Measurements from ENCODE around the gene NEK8.
"Not testable (repeated sequence)": the region's sequence is repeated elsewhere in the genome, so short reads cannot be mapped to it uniquely, and the experiment has no call there.

The NEK8 gene

DNA sequence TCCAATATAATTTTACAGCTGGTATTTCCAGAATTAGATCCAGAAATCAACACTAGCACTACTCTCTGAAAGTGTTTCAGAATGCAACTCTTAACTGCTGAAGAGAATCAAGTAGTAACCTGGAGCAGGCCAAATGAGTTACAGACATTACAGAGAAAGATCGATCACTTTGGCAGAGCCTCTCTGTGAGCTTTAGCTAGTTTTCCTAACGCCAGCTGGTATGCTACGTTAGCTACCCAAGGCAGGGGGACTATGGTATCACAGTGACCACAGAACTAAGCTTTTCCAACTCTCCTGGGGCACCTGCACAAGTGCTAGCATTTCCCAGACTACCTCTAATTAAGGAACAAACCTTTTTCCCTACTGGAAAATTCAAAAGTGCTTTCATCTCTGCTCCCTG, 45.6 kb downstream of the NEK8 start:
- no peaks in the 10 kb centered on the region for H3K9me3 ChIP-seq (ENCODE audit: insufficient read depth, low read depth, low read length)
- no peak overlapping the region for H3K27ac ChIP-seq (ENCODE audit: low read length)
- no peaks in the 10 kb centered on the region for H3K27me3 ChIP-seq (ENCODE audit: insufficient read depth, low read length)
- no peak overlapping the region for H3K9ac ChIP-seq (ENCODE audit: low read depth, low read length)
- H3K4me3 ChIP-seq (ENCODE audit: low read length), result no peak overlapping the region
- H3K36me3 ChIP-seq (ENCODE audit: insufficient read depth, low read depth, low read length), result peaks cover 5% of the 10 kb centered on the region
- no peaks in the 10 kb centered on the region for H3K4me1 ChIP-seq (ENCODE audit: insufficient read depth, low read length)

DNA sequence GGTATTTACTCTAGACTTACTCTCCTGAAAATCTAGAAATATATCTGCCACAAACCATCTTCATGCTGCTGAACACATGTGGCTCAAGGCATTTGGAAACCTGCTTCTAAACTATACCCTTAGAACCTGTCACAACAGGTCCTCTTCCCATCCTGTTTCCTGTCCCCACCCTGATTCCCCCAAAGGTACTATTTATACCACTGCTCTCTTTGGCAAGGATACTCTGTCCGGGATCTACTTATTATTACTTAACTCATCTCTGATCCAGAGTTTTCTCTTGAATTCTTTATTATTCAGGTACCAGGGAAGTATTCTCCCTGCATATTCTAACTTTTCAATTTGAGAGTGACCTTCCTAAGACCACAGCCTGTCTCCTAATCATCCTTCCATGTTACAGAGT, 48.6 kb downstream of the NEK8 start:
- H3K27ac ChIP-seq (ENCODE audit: low read length), result no peak overlapping the region
- no peaks in the 10 kb centered on the region for H3K27me3 ChIP-seq (ENCODE audit: insufficient read depth, low read length)

DNA sequence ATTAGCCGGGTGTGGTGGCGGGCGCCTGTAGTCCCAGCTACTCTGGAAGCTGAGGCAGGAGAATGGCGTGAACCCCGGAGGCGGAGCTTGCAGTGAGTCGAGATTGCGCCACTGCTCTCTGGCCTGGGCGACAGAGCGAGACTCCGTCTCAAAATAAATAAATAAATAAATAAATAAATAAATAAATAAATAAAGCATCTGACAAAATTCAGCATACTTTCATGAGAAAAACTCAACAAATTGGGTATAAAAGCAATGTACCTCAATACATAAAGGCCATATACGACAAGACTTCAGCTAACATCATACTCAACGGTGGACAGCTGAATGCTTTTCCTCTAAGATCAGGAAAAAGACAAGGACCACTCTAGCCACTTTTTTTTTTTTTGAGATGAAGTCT, 51.0 kb downstream of the NEK8 start:
- H3K9ac ChIP-seq (ENCODE audit: low read depth, low read length); H3K27me3 ChIP-seq (ENCODE audit: insufficient read depth, low read length); H3K4me3 ChIP-seq (ENCODE audit: low read length); H3K9me3 ChIP-seq (ENCODE audit: insufficient read depth, low read depth, low read length); H3K27ac ChIP-seq (ENCODE audit: low read length); H3K4me1 ChIP-seq (ENCODE audit: insufficient read depth, low read length): not testable (repeated sequence)
- peaks cover 17% of the 10 kb centered on the region for H3K36me3 ChIP-seq (ENCODE audit: insufficient read depth, low read depth, low read length)

More for the DNA sequence above, 48.6 kb downstream of the NEK8 start:
- Histone ChIP-seq H3K4me1 (ENCODE audit: insufficient read depth, low read length) (no peaks in the 10 kb centered on the region), H3K9me3 (ENCODE audit: insufficient read depth, low read depth, low read length) (no peaks in the 10 kb centered on the region), H3K4me3 (ENCODE audit: low read length) (no peak overlapping the region), H3K36me3 (ENCODE audit: insufficient read depth, low read depth, low read length) (peaks cover 17% of the 10 kb centered on the region), H3K9ac (ENCODE audit: low read depth, low read length) (no peak overlapping the region)

DNA sequence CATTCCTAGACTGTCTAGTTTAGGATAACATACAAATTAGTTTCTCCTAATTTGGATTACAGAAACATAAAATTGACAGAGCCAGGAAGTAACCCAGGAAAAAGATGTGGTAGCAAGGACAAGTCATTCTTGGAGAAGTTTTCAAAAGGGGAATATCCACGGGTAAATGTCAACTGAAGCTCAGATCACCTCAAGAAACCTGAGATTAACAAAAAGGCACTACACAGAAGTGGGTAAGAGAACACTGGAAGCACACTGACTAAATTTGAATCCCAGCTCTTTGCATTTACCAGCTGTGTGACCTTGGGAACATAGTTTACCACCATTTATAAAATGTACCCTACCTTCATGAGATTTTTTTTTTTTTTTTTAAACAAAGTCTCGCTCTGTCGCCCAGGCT, 54.6 kb downstream of the NEK8 start:
- H3K9me3 ChIP-seq (ENCODE audit: insufficient read depth, low read depth, low read length), result no peaks in the 10 kb centered on the region
- H3K4me3 ChIP-seq (ENCODE audit: low read length), result no peak overlapping the region
- H3K27me3 ChIP-seq (ENCODE audit: insufficient read depth, low read length), result no peaks in the 10 kb centered on the region
- no peaks in the 10 kb centered on the region for H3K4me1 ChIP-seq (ENCODE audit: insufficient read depth, low read length)
- no peak overlapping the region for H3K27ac ChIP-seq (ENCODE audit: low read length)
- H3K36me3 ChIP-seq (ENCODE audit: insufficient read depth, low read depth, low read length), result peaks cover 19% of the 10 kb centered on the region
- H3K9ac ChIP-seq (ENCODE audit: low read depth, low read length), result no peak overlapping the region

DNA sequence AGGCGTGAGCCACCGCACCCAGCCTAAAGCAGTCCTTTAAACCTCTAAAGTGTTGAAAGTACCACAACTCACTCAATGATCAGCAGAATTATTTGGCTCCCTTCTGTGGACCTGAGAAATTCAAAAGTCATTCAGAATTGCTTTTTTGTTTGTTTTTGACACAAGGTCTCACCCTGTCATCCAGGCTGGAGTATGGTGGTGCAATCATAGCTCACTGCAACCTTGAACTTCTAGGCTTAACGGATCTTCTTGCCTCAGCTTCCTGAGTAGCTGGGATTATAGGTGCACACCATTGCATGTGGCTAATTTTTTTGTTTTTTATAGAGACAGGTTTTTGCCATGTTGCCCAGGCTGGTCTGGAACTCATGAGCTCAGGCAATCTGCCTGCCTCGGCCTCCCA, 59.5 kb downstream of the NEK8 start:
- H3K27ac ChIP-seq (ENCODE audit: low read length), result no peak overlapping the region
- no peaks in the 10 kb centered on the region for H3K27me3 ChIP-seq (ENCODE audit: insufficient read depth, low read length)
- no peaks in the 10 kb centered on the region for H3K9me3 ChIP-seq (ENCODE audit: insufficient read depth, low read depth, low read length)
- H3K36me3 ChIP-seq (ENCODE audit: insufficient read depth, low read depth, low read length), result peaks cover 10% of the 10 kb centered on the region; the same call in 1 of the 2 replicates
- H3K9ac ChIP-seq (ENCODE audit: low read depth, low read length), result no peak overlapping the region
- H3K4me1 ChIP-seq (ENCODE audit: insufficient read depth, low read length), result no peaks in the 10 kb centered on the region
- no peak overlapping the region for H3K4me3 ChIP-seq (ENCODE audit: low read length)
